ENCODE results near the gene TCTN3.
A peak's percentile ranks its signal among the peaks of the same experiment; 100 is the strongest.
"Not testable (repeated sequence)": the region's sequence is repeated elsewhere in the genome, so short reads cannot be mapped to it uniquely, and the experiment has no call there.

The TCTN3 gene

DNA sequence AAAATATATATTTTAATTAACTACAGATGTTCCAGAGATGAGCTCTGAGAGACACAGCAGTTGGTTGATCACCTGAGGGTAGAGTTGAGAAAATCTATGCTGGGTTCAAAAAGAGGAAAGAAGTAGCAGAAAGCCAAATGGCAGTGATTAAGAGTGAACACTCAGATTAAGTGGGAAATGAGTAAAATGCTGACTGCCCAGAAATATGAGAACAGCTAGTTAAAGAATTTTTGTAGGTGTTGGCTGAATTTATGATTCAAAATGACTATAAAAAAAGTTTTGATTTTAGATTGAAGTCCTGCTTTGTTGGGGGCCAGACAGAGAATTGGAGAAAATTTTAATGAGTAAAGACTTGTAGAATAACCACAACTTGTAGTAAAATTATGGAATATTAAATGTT lies 9.8 kb downstream of the TCTN3 start:
- Histone ChIP-seq H3K36me3 (ENCODE audit: insufficient read depth, low read depth, low read length) (peaks cover 90% of the 10 kb centered on the region), H3K9ac (ENCODE audit: low read depth, low read length) (no peak overlapping the region)

DNA sequence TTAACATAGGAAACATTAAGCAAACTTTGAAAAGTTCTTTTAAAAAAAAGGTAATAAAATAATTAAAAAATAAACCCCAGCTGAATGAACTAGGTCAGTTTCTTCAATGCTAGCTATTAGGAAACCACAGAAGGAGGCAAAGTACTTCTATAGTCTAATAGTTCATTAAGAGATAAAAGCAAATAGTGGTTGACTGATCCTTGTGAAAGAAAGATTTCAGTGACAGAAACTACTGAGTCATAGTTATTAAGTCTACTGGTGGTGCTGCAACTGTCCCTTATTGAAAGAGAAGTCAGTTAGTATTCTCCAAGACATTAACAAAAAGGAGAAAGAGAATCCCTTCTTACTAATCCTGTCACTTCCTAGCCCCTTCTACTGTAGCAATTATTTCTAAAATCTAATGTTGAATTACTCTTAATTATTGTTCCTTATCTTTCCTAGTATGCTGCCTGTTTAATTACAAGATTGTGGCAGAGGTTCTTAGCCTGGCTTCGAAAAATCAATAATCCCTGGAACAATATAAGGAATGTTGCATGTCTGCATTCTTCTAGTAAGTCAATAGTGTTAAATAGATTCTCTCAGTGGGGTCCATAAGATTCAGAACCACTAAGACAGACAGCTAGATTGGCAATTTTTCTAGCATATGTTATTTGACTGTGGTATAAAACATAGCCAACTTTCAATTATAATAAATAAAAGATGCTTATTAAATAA lies 18.2 kb downstream of the TCTN3 start:
- Histone ChIP-seq H3K4me1 (ENCODE audit: insufficient read depth, low read length) (no peaks in the 10 kb centered on the region), H3K27me3 (ENCODE audit: insufficient read depth, low read length) (no peaks in the 10 kb centered on the region), H3K4me3 (ENCODE audit: low read length) (no peak overlapping the region), H3K9me3 (ENCODE audit: insufficient read depth, low read depth, low read length) (no peaks in the 10 kb centered on the region), H3K27ac (ENCODE audit: low read length) (no peak overlapping the region), H3K9ac (ENCODE audit: low read depth, low read length) (no peak overlapping the region), H3K36me3 (ENCODE audit: insufficient read depth, low read depth, low read length) (peaks cover 71% of the 10 kb centered on the region)

More for the DNA sequence above, 9.8 kb downstream of the TCTN3 start:
- Histone ChIP-seq H3K4me1 (ENCODE audit: insufficient read depth, low read length) (no peaks in the 10 kb centered on the region), H3K4me3 (ENCODE audit: low read length) (no peak overlapping the region), H3K9me3 (ENCODE audit: insufficient read depth, low read depth, low read length) (no peaks in the 10 kb centered on the region), H3K27ac (ENCODE audit: low read length) (no peak overlapping the region), H3K27me3 (ENCODE audit: insufficient read depth, low read length) (no peaks in the 10 kb centered on the region)

DNA sequence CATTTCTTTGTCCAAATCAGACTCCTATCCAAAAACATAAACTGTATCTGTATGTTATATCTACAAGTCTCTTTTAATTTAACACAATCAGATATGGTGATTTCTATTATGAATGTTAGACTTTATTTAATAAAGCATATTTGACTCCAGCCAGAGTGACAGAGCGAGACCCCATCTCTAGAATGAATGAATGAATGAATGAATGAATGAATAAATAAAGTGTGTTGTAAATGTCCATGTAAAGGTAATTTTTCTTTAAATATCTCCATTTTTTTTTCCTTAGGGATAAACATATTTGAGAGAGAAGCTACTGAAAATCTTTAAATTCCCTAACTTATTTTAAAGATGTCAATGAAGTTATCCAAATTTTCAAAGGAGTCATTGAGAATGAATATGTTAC lies 19.1 kb downstream of the TCTN3 start:
- H3K4me1 ChIP-seq (ENCODE audit: insufficient read depth, low read length) = no peaks in the 10 kb centered on the region
- H3K27me3 ChIP-seq (ENCODE audit: insufficient read depth, low read length) = no peaks in the 10 kb centered on the region
- H3K9ac ChIP-seq (ENCODE audit: low read depth, low read length) = no peak overlapping the region
- peaks cover 62% of the 10 kb centered on the region for H3K36me3 ChIP-seq (ENCODE audit: insufficient read depth, low read depth, low read length)
- no peak overlapping the region for H3K27ac ChIP-seq (ENCODE audit: low read length)
- H3K4me3 ChIP-seq (ENCODE audit: low read length) = no peak overlapping the region
- H3K9me3 ChIP-seq (ENCODE audit: insufficient read depth, low read depth, low read length) = no peaks in the 10 kb centered on the region

DNA sequence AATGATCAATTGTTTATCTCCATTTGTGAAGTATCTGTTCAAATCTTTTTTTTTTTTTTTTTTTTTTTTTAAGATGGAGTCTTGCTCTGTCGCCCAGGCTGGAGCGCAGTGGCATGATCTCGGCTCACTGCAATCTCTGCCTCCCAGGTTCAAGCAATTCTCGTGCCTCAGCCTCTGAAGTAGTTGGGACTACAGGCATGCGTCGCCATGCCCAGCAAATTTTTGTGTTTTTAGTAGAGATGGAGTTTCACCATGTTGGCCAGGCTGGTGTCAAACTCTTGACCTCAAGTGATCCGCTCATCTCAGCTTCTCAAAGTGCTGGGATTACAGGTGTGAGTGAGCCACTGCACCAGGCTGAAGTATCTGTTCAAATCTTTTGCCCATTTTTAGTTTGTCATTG lies 21.1 kb downstream of the TCTN3 start:
- not testable (repeated sequence) for H3K27me3 ChIP-seq (ENCODE audit: insufficient read depth, low read length); H3K27ac ChIP-seq (ENCODE audit: low read length); H3K4me3 ChIP-seq (ENCODE audit: low read length); H3K9ac ChIP-seq (ENCODE audit: low read depth, low read length); H3K4me1 ChIP-seq (ENCODE audit: insufficient read depth, low read length); H3K9me3 ChIP-seq (ENCODE audit: insufficient read depth, low read depth, low read length)
- peaks cover 61% of the 10 kb centered on the region for H3K36me3 ChIP-seq (ENCODE audit: insufficient read depth, low read depth, low read length)

DNA sequence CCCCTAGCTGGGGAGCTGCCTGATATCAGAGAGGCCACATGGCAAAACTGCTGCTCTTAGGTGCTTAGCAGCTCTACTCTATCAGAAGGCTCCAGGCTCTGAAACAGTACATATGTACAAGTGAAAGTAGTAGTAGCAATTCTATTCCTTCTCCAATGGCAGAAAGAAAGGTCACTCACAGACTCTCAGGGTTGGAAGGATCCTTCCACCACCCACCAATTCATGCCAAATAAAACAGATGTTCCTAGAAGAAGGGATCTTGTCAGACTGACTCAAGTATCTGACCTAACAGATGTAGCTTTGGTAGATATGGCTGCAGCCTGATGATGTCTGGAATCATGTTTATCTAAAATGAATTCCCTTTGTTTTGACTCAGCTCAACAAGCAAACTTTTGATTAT lies 29.2 kb downstream of the TCTN3 start:
- Histone ChIP-seq H3K36me3 (ENCODE audit: insufficient read depth, low read depth, low read length) (peaks cover 31% of the 10 kb centered on the region), H3K27me3 (ENCODE audit: insufficient read depth, low read length) (no peaks in the 10 kb centered on the region), H3K4me3 (ENCODE audit: low read length) (no peak overlapping the region), H3K4me1 (ENCODE audit: insufficient read depth, low read length) (no peaks in the 10 kb centered on the region), H3K9me3 (ENCODE audit: insufficient read depth, low read depth, low read length) (no peaks in the 10 kb centered on the region), H3K9ac (ENCODE audit: low read depth, low read length) (no peak overlapping the region), H3K27ac (ENCODE audit: low read length) (no peak overlapping the region)

DNA sequence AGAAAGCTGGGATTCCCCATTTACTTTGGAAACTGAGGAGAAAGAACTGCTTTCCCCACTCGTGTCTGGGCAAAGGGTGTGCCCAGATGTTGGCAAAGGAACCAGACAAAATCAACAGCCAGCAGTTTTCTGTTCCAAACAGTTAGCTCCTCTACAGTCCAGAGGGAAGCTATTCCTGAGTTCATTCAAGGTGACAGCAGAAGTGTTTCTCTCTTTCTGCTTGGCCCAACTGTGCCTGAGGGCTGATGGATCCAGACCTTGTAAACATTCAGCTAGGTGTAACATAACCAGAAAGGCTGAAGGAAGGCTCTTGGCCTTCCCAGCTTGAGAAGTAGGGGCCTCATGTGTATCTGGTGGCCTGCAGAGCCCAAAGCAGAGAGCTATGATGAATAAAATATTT lies 30.2 kb downstream of the TCTN3 start:
- no peaks in the 10 kb centered on the region for H3K4me1 ChIP-seq (ENCODE audit: insufficient read depth, low read length)
- H3K36me3 ChIP-seq (ENCODE audit: insufficient read depth, low read depth, low read length) = peaks cover 23% of the 10 kb centered on the region
- no peaks in the 10 kb centered on the region for H3K9me3 ChIP-seq (ENCODE audit: insufficient read depth, low read depth, low read length)
- H3K27me3 ChIP-seq (ENCODE audit: insufficient read depth, low read length) = no peaks in the 10 kb centered on the region
- no peak overlapping the region for H3K27ac ChIP-seq (ENCODE audit: low read length)
- H3K9ac ChIP-seq (ENCODE audit: low read depth, low read length) = no peak overlapping the region
- H3K4me3 ChIP-seq (ENCODE audit: low read length) = no peak overlapping the region

DNA sequence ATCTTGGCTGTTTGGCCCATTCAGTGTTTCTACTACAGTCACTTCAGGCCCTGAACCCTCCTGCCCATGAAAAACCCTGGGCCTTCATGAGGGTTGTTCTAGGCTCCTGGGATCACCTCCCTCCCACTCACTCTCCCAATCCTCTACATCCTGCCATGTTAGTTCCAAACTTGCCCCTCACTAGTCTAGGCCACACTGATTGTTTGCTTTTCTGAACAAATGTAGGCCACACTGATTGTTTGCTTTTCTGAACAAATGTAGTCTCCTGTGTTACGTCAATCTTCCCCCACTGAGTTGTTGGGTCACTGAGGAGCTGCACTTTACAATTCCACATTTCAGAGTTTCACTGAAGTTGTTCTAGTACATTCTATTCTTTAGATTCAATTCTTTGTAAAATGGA lies 31.9 kb downstream of the TCTN3 start:
- no peak overlapping the region for H3K4me3 ChIP-seq (ENCODE audit: low read length)
- H3K4me1 ChIP-seq (ENCODE audit: insufficient read depth, low read length) = no peaks in the 10 kb centered on the region
- no peak overlapping the region for H3K9ac ChIP-seq (ENCODE audit: low read depth, low read length)
- peaks cover 15% of the 10 kb centered on the region for H3K36me3 ChIP-seq (ENCODE audit: insufficient read depth, low read depth, low read length)
- no peaks in the 10 kb centered on the region for H3K27me3 ChIP-seq (ENCODE audit: insufficient read depth, low read length)
- no peak overlapping the region for H3K27ac ChIP-seq (ENCODE audit: low read length)
- no peaks in the 10 kb centered on the region for H3K9me3 ChIP-seq (ENCODE audit: insufficient read depth, low read depth, low read length)

DNA sequence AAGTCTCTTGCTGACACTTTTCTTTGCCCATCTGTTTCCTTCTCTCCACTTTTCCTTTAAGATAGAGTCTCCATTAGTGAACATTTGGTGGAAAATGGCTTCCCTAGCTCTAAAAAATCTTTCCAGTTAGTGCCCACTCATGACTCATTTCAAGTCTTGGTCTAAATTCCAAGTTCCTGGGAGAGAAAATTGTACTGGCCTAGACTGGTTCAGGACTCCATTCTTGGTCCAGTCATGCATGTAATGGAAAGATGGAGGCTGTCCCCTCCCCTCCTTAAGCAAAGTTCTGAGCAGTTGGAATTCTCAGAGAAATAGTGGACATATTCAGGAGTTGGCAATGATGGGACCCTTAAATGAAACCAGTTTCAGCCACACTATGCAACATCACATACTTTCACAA lies 33.4 kb downstream of the TCTN3 start:
- H3K4me1 ChIP-seq (ENCODE audit: insufficient read depth, low read length) = peaks cover under 1% of the 10 kb centered on the region; the same call in 1 of the 2 replicates
- H3K27me3 ChIP-seq (ENCODE audit: insufficient read depth, low read length) = no peaks in the 10 kb centered on the region
- H3K36me3 ChIP-seq (ENCODE audit: insufficient read depth, low read depth, low read length) = peaks cover 13% of the 10 kb centered on the region
- H3K4me3 ChIP-seq (ENCODE audit: low read length) = no peak overlapping the region
- H3K9me3 ChIP-seq (ENCODE audit: insufficient read depth, low read depth, low read length) = no peaks in the 10 kb centered on the region
- no peak overlapping the region for H3K9ac ChIP-seq (ENCODE audit: low read depth, low read length)
- no peak overlapping the region for H3K27ac ChIP-seq (ENCODE audit: low read length)

DNA sequence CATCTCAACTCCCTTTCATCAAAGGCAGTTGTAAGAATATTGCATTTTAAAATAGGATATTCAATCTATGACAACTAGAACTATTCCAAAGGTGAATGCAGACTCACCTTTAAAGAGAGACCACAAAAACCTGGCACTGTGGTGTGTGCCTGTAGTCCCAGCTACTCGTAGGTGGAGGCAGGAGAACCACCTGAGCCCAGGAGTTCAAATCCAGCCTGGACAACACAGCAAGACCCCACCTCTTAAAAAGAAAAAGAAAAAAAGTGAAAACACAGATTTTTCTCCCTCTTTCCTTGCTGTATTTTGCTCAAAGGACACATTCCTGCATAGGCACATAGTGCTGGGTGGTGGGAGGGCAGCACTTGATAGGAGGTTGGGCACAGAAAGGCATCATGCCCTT lies 36.5 kb downstream of the TCTN3 start:
- Histone ChIP-seq H3K4me1 (ENCODE audit: insufficient read depth, low read length) (peaks cover 3% of the 10 kb centered on the region; the same call in 1 of the 2 replicates), H3K9ac (ENCODE audit: low read depth, low read length) (no peak overlapping the region; the same call in 1 of the 2 replicates), H3K27ac (ENCODE audit: low read length) (no peak overlapping the region), H3K9me3 (ENCODE audit: insufficient read depth, low read depth, low read length) (no peaks in the 10 kb centered on the region), H3K4me3 (ENCODE audit: low read length) (peak overlapping the region; percentile 69; the same call in 1 of the 2 replicates), H3K27me3 (ENCODE audit: insufficient read depth, low read length) (no peaks in the 10 kb centered on the region), H3K36me3 (ENCODE audit: insufficient read depth, low read depth, low read length) (peaks cover 11% of the 10 kb centered on the region)

DNA sequence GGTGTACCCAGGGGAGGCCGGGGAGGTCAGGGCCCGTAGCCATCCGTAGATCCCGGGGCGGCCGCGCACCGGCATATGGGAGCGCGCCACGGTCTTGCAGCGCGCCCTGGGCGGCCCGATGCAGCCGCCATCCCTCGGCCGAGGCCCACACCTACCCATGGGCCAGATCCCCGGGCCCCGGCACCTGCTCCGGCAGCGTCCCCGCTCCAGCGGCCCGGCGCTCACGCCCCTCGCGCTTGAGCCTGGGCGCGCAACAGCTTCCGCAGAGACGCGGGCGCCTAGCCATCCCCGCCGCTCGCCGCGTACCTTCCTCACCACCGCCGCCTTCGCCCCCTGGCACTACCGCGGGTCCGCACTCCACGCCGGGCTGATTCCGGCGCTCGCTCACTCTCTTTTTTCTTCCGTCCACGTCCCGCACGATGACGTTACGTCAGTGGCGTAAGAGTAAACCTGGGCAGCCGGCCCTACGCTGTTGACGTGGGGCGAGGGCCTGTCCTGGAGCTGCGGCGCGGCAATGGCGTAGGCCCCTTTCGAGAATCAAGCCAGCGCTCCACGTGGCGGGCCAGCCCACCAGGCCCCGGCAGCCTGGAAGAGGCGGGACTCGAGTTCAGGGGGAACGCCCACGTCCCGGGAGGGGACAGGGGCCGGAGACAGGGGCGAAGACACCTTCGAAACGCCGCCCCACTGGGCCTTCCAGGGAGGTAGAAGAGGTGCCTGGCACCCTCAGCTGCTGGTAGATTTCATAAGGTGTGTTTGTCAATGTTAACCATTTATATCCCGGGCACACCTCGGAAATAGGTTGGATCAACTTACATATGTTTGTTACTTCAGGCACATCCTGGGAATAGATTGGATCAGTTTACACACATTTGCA lies 37.2 kb downstream of the TCTN3 start, which contains the start of gene ALDH18A1:
ALDH18A1 (minus strand) TSS at position 421 of the 874 bp plus-strand sequence. CDS start 3,334 bp downstream, outside the sequence.
- Histone ChIP-seq H3K9me3 (ENCODE audit: insufficient read depth, low read depth, low read length) (peaks cover 4% of the 10 kb centered on the region; the same call in 1 of the 2 replicates), H3K27me3 (ENCODE audit: insufficient read depth, low read length) (no peaks in the 10 kb centered on the region), H3K27ac (ENCODE audit: low read length) (no peak within 1 kb of the TSS), H3K9ac (ENCODE audit: low read depth, low read length) (peak within 1 kb of the TSS; percentile 70), H3K4me1 (ENCODE audit: insufficient read depth, low read length) (peaks cover 3% of the 10 kb centered on the region; the same call in 1 of the 2 replicates), H3K4me3 (ENCODE audit: low read length) (peak within 1 kb of the TSS; percentile 69), H3K36me3 (ENCODE audit: insufficient read depth, low read depth, low read length) (peaks cover 19% of the 10 kb centered on the region)

DNA sequence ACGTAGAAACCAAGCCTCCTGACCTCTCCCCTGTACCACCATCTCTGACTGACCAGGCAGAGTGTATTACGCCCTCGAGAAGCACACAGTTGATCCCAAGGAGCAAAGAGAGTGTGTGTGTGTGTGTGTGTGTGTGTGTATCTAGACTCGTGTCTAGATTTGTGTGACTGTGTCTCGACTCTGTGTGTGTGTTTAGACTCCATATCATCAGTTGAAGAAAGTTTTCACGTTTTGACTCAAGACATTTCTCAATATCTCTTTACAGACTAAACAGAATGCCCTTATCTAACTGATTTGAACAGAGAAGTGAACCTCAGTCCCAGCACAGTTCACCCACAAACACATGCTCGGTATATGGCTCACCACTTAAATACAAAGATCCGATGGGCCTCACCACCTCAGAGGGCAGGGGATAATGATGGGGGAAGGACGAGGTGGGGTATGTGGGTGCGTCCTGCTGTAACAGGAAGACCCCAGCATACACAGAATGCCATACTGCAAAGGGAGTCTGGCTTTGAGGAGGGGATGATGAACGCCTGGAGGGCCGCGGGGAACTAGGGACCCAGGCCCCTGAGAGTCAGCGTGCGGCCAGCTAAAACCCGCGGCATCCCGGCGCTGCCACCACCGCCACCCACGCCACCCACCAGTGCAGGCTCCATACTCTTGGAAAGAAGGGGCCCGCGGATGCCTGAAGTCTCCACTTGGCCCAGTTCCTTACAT lies 38.0 kb downstream of the TCTN3 start:
- H3K27ac ChIP-seq (ENCODE audit: low read length) = no peak overlapping the region

More for the DNA sequence above, 38.0 kb downstream of the TCTN3 start:
- Histone ChIP-seq H3K4me3 (ENCODE audit: low read length) (peak overlapping the region; percentile 69), H3K9me3 (ENCODE audit: insufficient read depth, low read depth, low read length) (peaks cover 5% of the 10 kb centered on the region; the same call in 1 of the 2 replicates), H3K36me3 (ENCODE audit: insufficient read depth, low read depth, low read length) (peaks cover 27% of the 10 kb centered on the region), H3K9ac (ENCODE audit: low read depth, low read length) (peak overlapping the region; percentile 70), H3K4me1 (ENCODE audit: insufficient read depth, low read length) (peaks cover 3% of the 10 kb centered on the region; the same call in 1 of the 2 replicates), H3K27me3 (ENCODE audit: insufficient read depth, low read length) (no peaks in the 10 kb centered on the region)
